HUES6 (cell line): ENCODE results near the gene RAVER2.
"Not testable (repeated sequence)": the region's sequence is repeated elsewhere in the genome, so short reads cannot be mapped to it uniquely, and the experiment has no call there.

Experiments
- H3K27ac ChIP-seq: 2 replicates; pipeline ENCODE4 v1.7.0; 2013; ENCODE audit warnings: low read depth, mild to moderate bottlenecking, low read length, inconsistent platforms
- H3K27me3 ChIP-seq: 2 replicates; pipeline ENCODE4 v1.6.1; 2013; ENCODE audit warnings: low read length; ENCODE audit not compliant: control insufficient read depth, insufficient read depth
- H3K36me3 ChIP-seq: 2 replicates; pipeline ENCODE4 v1.6.1; 2013; ENCODE audit warnings: low read length; ENCODE audit not compliant: control insufficient read depth, insufficient read depth
- H3K4me1 ChIP-seq: 2 replicates; pipeline ENCODE4 v1.6.1; 2013; ENCODE audit warnings: low read length; ENCODE audit not compliant: control insufficient read depth, insufficient read depth
- H3K4me3 ChIP-seq: 2 replicates; pipeline ENCODE4 v1.5.1; 2013; ENCODE audit warnings: low read depth, low read length
- H3K9ac ChIP-seq: one replicate; pipeline ENCODE4 v1.6.1; 2013; ENCODE audit warnings: mild to moderate bottlenecking, low read length
- H3K9me3 ChIP-seq: 2 replicates; pipeline ENCODE4 v1.6.1; 2013; ENCODE audit warnings: low read depth, low read length; ENCODE audit not compliant: control insufficient read depth, insufficient read depth

Gene RAVER2

GRCh38 chr1:64769482-64769881 is 24.6 kb downstream of the RAVER2 start:
- H3K9me3 ChIP-seq: 0 out of 2 replicates have a peak, but pooled peaks cover 2% of the 10 kb centered on the region
- no peak overlapping the region for H3K9ac ChIP-seq
- no peaks in the 10 kb centered on the region for H3K27me3 ChIP-seq
- no peak overlapping the region for H3K27ac ChIP-seq
- H3K4me1 ChIP-seq: no peaks in the 10 kb centered on the region
- H3K4me3 ChIP-seq: no peak overlapping the region
- H3K36me3 ChIP-seq: peaks cover 19% of the 10 kb centered on the region

DNA sequence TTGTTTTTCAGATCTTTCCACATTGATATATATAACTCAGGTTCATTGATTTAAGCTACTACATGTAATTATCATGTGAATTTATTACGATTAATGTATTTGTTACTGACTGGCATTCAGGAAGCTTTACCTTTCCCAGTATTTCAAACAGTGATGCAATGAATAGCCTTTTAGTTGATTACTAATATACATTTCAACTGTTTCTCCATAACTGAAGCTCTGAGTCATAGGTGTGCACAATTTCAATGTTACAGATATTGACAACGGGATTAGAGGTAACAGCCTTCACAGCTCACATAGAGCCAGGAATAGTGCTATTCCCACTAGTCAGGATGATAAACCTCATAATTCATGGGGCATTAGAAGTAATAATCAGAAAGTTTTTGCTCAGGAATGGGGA is 25.1 kb downstream of the RAVER2 start:
- Histone ChIP-seq H3K36me3 (peaks cover 19% of the 10 kb centered on the region), H3K27ac (no peak overlapping the region), H3K4me3 (no peak overlapping the region), H3K27me3 (no peaks in the 10 kb centered on the region), H3K4me1 (no peaks in the 10 kb centered on the region), H3K9me3 (0 out of 2 replicates have a peak, but pooled peaks cover 2% of the 10 kb centered on the region), H3K9ac (no peak overlapping the region)

- H3K27ac ChIP-seq, H3K9ac ChIP-seq, H3K4me1 ChIP-seq, H3K4me3 ChIP-seq, H3K27me3 ChIP-seq, H3K9me3 ChIP-seq: not testable (repeated sequence)
- peaks cover 19% of the 10 kb centered on the region for H3K36me3 ChIP-seq
Observed at GRCh38 chr1:64773306-64773705, 28.4 kb downstream of the RAVER2 start.

DNA sequence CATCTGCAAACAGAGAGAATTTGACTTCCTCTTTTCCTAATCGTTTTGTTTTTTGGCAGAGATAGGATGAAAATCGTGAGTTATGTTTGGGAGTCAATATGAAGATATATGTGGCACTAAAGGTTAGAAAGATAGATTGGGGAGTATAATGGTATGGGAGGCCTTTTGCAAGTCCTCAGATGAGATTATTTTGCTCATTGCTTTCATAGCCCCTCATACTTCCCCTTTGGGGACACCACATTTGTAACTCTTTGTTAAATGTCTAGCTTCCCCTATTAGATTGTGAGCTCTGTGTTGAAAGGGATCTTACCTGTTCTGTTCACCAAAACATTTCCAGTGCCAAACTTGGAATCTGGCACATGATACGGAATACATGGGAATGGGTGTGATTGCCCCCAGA is 30.2 kb downstream of the RAVER2 start:
- Histone ChIP-seq H3K9me3 (0 out of 2 replicates have a peak, but pooled peaks cover 2% of the 10 kb centered on the region), H3K9ac (no peak overlapping the region), H3K36me3 (peaks cover 10% of the 10 kb centered on the region), H3K27me3 (no peaks in the 10 kb centered on the region), H3K27ac (no peak overlapping the region), H3K4me1 (no peaks in the 10 kb centered on the region), H3K4me3 (no peak overlapping the region)

DNA sequence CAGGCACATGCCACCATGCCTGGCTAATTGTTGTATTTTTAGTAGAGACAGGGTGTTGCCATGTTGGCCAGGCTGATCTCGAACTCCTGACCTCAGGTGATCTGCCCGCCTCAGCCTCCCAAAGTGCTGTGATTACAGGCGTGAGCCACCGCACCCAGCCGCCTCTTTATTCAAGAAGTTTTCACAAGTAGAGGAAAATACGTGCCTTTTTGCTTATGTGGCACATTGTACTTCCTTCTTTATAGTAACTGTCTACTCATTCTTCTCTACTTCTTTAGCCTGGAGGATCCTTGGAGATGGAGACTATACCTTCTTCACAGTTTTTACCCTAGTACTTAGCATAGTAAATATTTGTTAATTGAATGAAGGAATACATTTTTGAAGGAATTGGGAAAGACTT is 37.2 kb downstream of the RAVER2 start:
- not testable (repeated sequence) for H3K9me3 ChIP-seq, H3K9ac ChIP-seq, H3K4me3 ChIP-seq, H3K27ac ChIP-seq, H3K4me1 ChIP-seq, H3K27me3 ChIP-seq
- peaks cover 11% of the 10 kb centered on the region for H3K36me3 ChIP-seq

DNA sequence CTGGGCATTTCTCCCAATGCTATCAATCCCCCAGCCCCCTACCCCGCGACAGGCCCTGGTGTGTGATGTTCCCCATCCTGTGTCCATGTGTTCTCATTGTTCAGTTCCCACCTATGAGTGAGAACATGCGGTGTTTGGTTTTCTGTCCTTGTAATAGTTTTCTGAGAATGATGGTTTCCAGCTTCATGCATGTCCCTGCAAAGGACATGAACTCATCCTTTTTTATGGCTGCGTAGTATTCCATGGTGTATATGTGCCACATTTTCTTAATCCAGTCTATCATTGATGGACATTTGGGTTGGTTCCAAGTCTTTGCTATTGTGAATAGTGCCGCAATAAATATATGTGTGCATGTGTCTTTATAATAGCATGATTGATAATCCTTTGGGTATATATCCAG is 38.0 kb downstream of the RAVER2 start:
- H3K36me3 ChIP-seq: peaks cover 11% of the 10 kb centered on the region
- not testable (repeated sequence) for H3K27me3 ChIP-seq, H3K9me3 ChIP-seq

GRCh38 chr1:64790832-64791487 is 46.1 kb downstream of the RAVER2 start:
- peaks cover 32% of the 10 kb centered on the region for H3K36me3 ChIP-seq
- H3K27me3 ChIP-seq: no peaks in the 10 kb centered on the region
- no peaks in the 10 kb centered on the region for H3K4me1 ChIP-seq
- peaks cover 16% of the 10 kb centered on the region for H3K9me3 ChIP-seq
- no peak overlapping the region for H3K27ac ChIP-seq
- no peak overlapping the region for H3K4me3 ChIP-seq
- no peak overlapping the region for H3K9ac ChIP-seq

More for the DNA sequence above, 38.0 kb downstream of the RAVER2 start:
- H3K4me3 ChIP-seq, H3K4me1 ChIP-seq, H3K9ac ChIP-seq, H3K27ac ChIP-seq: not testable (repeated sequence)

DNA sequence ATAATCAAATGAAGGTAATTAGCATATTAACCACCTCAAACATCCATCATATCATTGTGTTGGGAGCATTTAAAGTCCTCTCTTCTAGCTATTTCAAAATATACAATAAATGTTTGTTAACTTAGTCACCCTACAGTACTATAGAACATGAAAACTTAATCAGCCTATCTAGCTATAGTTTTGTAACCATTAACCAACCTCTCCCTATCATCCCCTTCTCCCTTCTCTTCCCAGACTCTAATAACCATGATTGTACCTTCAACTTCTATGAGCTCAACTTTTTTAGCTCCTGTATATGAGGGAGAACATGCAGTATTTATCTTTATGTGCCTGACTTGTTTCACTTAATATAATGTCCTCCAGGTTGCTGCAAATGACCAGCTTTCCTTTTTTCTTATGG is 54.0 kb downstream of the RAVER2 start:
- no peaks in the 10 kb centered on the region for H3K27me3 ChIP-seq
- no peak overlapping the region for H3K27ac ChIP-seq
- H3K9ac ChIP-seq: no peak overlapping the region
- no peak overlapping the region for H3K4me3 ChIP-seq
- no peaks in the 10 kb centered on the region for H3K9me3 ChIP-seq
- no peaks in the 10 kb centered on the region for H3K36me3 ChIP-seq
- no peaks in the 10 kb centered on the region for H3K4me1 ChIP-seq

GRCh38 chr1:64801851-64802523 is 57.1 kb downstream of the RAVER2 start:
- no peak overlapping the region for H3K27ac ChIP-seq
- no peak overlapping the region for H3K9ac ChIP-seq
- no peak overlapping the region for H3K4me3 ChIP-seq
- H3K36me3 ChIP-seq: 0 out of 2 replicates have a peak, but pooled peaks cover under 1% of the 10 kb centered on the region
- no peaks in the 10 kb centered on the region for H3K27me3 ChIP-seq
- H3K4me1 ChIP-seq: no peaks in the 10 kb centered on the region
- no peaks in the 10 kb centered on the region for H3K9me3 ChIP-seq

DNA sequence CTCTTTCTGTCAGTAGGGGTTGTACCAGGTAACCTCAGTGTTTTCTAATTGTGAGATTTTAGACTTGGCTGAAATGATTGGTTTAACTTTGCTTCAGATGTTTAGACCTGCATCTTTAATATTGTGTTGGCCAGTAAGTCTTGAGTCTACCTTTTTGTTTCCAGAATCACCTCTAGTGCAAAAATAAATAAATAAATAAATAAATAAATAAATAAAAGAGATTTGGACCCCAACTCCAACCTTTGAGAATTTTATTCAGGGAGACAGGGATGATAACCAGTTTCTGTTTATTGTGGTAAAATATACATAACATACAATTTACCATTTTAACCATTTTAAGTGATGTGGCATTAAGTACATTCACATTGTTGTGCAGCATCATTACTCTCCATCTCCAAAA is 64.4 kb downstream of the RAVER2 start:
- Histone ChIP-seq H3K4me3 (no peak overlapping the region), H3K9me3 (no peaks in the 10 kb centered on the region), H3K4me1 (no peaks in the 10 kb centered on the region), H3K36me3 (0 out of 2 replicates have a peak, but pooled peaks cover 4% of the 10 kb centered on the region), H3K27ac (no peak overlapping the region), H3K9ac (no peak overlapping the region), H3K27me3 (no peaks in the 10 kb centered on the region)

- Histone ChIP-seq H3K9ac (no peak overlapping the region), H3K9me3 (no peaks in the 10 kb centered on the region), H3K36me3 (peaks cover 8% of the 10 kb centered on the region), H3K4me1 (no peaks in the 10 kb centered on the region), H3K27me3 (no peaks in the 10 kb centered on the region), H3K4me3 (no peak overlapping the region), H3K27ac (no peak overlapping the region)
Observed at GRCh38 chr1:64810001-64810400, 65.1 kb downstream of the RAVER2 start.
